IPS-18c (cell line): Measurements from ENCODE around the gene HMGB2.

Source experiments
- H3K4me3 ChIP-seq: 2 replicates; pipeline ENCODE4 v1.7.0; 2013; ENCODE audit warnings: low read depth, mild to moderate bottlenecking, low read length, moderate library complexity; ENCODE audit not compliant: insufficient read depth
- H3K9me3 ChIP-seq: one replicate; pipeline ENCODE4 v1.6.1; 2013; ENCODE audit warnings: mild to moderate bottlenecking, low read length, moderate library complexity; ENCODE audit not compliant: control insufficient read depth, insufficient read depth

HMGB2 gene

DNA sequence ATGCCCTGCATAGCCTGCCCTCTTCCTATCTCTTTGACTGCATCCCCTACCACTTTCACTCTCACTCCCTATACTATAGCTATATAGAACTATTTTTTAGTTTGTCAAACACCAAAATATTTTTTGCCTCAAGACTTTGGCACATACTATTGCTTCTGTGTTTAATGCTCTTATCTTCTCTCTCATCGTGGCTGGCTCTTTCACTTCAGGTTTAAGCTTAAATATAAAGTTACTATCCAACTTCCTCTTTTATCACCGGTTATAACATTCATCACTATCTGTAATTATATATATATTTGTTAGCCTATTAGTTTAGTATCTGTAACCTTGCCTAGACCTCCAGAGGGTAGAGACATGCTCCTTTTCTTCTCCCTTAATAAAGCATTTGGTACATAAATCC, 11.5 kb upstream of the HMGB2 start:
- H3K4me3 ChIP-seq: no peak overlapping the region

DNA sequence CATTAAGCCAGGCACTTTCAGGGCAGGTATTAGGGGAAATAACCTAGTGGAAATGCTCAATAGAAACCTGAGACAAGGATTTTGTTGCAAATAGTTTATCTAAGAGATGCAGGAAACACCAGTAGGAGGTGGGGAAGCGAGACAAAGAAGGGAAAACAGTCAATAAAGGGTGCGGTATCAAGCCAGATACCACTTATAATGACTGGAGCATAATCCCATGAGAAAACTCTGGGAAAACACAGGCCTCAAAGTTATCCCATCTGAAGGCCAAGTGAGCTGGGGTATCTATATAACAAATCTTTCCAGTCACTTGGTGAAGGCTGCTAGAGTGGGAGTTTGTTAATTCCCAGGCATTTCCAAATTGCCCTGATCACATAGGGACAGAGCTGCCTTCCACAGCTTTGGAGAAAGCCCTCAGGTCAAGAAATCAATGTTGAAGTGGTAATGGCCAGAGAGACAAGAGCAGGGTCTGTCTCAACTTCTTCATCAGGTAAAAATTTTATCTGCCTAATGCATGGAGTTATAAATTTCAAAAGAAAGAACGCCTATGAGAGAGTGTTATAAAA, 9.8 kb upstream of the HMGB2 start:
- Histone ChIP-seq H3K4me3 (no peak overlapping the region), H3K9me3 (peaks cover 2% of the 10 kb centered on the region)

More for the DNA sequence above, 11.5 kb upstream of the HMGB2 start:
- peaks cover 2% of the 10 kb centered on the region for H3K9me3 ChIP-seq

DNA sequence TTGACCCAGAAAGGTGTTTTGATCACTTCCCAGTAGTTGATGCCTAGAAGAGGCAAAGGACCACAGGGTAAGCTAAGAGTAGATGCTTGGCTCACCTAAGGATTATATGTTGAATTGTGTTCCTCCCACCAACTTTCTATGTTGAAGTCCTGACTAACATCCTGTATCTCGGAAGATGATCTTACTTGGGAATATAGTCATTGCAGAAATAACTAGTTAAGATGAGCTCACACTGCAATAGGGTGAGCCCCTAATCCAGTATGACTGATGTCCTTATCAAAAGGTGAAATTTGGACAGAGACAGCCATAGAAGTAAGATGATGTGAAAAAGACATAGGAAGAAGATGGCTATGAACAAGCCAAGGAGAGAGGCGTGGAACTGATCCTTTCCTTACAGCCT, 3.3 kb upstream of the HMGB2 start:
- Histone ChIP-seq H3K4me3 (no peak overlapping the region), H3K9me3 (no peaks in the 10 kb centered on the region)

DNA sequence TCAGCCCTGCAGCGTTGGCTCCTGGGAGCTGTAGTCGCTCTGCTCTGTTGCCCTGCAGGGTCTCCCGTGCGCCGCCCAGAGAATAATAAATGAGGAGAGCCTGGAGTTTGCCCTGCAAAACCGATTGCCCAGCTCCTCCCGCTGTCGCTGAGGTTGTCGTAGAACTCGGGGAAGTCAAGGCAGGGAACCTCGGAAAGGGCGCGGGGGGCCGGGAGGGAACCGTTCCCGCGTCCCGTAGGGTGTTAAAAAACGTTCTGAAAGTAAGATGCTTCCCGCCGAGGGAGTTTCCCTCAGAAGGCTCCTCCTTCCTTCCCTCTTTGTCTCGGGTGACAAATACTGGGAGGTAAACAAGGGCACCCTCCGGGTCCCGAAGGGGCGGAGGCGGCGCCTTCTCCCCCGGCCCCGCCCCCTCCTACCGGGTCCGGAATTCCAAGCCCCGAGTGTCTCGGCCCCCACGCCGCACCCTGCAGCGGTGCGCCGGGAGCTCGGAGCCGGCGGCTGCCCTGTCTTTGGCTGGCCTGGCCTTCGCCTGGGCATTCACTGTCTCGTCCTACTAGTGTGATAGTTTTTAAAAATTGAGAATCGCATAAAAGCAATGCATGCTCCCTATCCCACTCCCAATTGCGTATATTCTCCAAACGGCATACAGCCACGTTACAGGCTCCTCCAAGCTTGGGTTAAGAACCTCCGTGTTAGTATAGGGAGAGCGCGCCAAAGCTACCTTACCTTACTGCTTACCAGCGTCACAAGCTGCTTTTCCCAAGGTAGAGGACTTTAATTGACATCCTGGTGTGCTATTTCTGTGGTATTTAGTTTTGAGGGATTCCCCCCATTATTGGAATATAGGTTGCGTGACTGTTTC, 964 bp upstream of the HMGB2 start:
- peak overlapping the region; percentile 67 for H3K4me3 ChIP-seq
- no peaks in the 10 kb centered on the region for H3K9me3 ChIP-seq

DNA sequence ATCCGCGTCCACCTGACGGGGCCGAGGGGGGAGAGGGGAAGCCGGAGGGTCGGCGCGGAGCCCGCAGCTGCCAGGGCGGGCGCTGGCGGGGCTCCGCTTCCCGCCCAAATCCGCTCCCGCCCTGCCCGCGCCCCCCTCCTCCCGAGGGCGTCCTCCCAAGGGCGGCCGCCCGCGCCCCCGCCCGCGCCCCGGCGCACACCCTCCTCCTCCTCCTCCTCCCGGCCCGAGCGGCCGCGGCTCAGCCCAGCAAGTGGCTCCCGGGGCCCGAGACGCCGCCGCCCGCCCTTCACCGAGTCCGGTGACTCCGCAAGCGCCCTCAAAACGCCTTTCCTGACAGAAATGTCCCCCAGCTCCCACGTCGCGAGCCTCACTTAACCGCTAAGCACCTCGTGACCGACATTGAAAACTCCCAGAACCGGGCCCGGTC, 487 bp downstream of the HMGB2 start:
- no peaks in the 10 kb centered on the region for H3K9me3 ChIP-seq
- H3K4me3 ChIP-seq: peak overlapping the region; percentile 90

DNA sequence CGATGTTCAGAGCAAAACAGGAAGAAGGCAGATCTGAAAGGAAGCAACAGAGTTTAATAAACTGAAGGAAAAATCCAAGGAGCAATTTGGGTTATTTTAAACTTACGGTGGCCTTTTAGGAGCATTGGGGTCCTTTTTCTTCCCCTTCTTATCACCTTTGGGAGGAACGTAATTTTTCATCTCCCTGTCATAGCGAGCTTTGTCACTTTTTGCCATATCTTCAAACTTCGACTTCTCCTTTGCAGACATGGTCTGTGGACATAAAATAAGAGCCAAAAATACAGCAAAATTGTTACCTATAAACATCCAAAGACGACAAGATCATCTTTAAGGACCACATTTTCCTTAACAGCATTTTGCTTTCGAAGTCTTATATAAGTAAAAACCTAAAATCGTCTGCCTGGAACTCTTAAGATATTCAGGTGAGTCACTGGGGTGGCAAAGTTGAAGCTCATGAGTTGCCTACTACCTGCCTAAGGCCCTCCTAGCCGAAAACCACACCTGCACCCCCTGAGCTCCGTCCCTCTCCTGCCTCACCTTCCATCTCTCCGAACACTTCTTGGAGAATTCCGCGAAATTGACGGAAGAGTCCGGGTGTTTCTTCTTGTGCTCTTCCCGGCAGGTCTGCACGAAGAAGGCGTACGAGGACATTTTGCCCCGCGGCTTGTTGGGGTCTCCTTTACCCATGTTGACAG, 1.0 kb downstream of the HMGB2 start:
- Histone ChIP-seq H3K9me3 (no peaks in the 10 kb centered on the region), H3K4me3 (peak overlapping the region; percentile 90)

DNA sequence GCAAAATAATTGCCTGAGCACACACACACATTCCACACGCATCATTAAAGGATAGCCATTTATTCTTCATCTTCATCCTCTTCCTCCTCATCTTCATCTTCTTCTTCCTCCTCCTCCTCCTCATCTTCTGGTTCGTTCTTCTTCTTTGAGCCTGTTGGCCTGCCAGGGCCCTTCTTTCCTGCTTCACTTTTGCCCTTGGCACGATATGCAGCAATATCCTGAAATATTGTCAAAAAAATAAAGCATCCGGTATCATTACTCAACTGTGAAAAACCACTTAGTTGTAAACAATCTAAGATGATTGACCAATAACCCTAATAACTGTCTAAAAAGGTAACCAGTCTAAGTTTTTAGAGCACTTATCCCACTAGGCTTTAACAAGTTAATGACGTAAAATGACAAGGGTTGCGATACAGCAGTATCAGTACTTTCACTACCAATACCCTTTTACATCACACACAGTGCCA, 2.1 kb downstream of the HMGB2 start:
- no peak overlapping the region for H3K4me3 ChIP-seq
- H3K9me3 ChIP-seq: no peaks in the 10 kb centered on the region

DNA sequence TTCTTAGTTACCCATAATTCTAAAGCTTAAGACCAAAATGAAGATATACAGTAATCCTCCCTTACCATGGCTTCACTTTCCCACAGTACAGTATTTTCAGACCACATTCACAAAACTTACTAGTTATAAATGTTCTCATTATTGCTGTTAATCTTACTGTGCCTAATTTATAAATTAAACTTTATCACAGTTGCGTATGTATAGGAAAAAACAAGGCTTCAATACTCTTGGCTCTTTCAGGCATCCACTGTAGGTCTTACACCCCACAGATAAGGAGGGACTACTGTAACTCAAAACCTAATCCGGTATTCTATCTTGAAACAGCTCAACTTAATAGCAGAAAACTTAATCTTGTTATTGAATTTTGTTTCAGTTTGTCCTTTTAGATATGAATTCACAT, 3.6 kb downstream of the HMGB2 start:
- no peaks in the 10 kb centered on the region for H3K9me3 ChIP-seq

DNA sequence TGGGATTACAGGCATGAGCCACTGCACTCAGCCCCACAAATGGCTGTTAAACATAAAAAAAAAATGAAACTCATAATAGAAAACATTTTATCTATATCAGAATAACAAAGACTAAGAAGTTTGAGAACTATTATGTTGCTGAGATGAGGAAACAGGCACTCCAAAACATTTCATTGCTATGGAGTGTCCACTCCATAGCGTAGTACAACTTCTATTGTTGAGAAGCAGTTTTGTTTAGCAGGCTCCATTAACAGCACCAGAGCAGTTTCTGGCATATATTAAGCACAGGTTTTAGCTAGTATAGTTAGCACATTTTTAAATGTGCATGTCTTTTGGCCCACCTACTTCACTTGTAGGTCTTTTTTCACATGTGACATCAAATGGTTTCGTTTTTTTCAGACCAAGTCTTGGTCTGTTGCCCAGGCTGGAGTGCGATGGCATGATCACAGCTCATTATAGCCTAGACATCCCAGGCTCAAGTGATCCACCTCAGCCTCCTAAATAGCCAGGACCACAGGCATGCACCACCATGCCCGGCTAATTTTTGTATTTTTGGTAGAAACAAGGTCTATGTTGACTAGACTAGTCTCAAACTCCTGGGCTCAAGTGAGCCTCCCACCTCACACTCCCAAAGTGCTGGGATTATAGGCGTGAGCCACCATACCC, 5.8 kb downstream of the HMGB2 start:
- H3K9me3 ChIP-seq: no peaks in the 10 kb centered on the region
- no peak overlapping the region for H3K4me3 ChIP-seq

More for the DNA sequence above, 3.6 kb downstream of the HMGB2 start:
- H3K4me3 ChIP-seq: no peak overlapping the region

DNA sequence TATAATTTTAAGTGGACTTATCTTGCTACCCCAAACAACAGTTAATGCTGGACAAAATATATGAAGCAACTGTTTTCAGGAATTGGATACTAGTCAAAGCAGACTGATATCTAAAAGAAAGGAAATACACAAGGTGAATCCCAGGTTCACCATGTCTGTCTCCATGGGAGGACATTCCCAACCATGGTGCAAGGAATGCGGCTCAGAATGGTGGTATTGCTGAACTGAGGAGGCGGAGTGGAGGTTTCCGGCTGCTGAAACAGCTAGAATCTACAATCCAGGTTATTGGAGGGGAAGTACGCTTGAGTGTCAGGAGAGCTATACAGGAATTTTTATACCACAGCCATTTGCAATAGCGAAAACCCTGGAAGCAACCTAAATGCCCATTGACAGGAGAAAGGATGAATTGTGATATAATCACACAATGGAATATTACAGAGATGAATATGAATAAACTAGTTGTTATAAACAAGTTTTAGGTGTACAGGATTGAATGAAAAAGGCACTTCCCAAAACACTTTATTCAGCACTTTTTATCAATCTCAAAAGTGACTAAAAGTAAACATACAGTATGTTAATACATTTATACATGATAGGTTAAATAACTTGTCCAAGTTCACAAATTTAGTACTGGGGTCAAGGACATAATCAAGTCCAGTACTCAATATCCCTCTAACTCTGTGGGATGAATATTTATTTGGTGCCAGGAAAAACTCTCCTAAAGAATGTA, 9.0 kb downstream of the HMGB2 start:
- no peaks in the 10 kb centered on the region for H3K9me3 ChIP-seq
- no peak overlapping the region for H3K4me3 ChIP-seq

DNA sequence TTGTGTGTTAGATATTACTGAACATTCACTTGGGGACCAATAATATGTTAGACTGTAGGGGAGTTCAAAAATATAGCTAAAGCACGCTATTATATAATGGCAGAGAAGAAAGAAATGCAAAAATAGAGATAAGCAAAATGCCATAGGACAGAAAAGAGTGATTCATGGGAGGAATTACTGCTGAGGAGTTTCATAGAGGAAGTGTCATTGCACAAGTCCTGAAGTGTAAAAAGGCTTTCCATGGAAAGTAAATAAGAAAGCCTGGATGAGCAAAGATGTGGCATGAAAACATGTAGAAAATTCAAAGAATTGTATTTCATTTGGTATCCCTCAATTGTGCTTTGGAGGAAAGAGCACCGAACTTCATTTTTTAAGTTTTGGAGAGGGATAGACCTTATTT, 14.5 kb downstream of the HMGB2 start:
- H3K4me3 ChIP-seq: no peak overlapping the region
- H3K9me3 ChIP-seq: no peaks in the 10 kb centered on the region

DNA sequence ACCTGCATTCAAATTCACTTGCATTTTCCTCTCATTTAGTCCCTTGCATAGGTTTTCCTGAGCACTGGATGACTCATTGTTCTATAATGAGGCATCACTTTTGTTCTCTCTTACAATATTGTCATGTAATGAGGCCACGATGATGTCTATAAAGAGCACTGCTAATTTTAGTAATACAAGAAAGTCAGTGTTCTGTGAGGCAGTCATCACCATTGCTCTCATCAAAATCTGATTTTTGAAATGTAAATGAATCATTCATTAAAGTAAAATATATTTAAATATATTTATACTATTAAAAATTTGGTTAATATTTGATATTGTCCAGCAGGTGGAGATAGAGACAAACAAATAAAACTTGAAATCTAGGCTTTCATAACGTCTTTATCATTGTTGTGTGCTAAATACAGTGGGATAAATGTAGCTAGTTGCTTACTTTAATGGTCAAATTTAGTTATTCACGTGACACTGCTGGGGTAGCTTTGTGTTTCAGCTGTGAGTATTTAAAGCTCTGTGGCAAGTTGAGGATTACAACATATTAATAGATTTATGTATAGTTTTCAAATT, 15.4 kb downstream of the HMGB2 start:
- H3K9me3 ChIP-seq: no peaks in the 10 kb centered on the region
- no peak overlapping the region for H3K4me3 ChIP-seq

DNA sequence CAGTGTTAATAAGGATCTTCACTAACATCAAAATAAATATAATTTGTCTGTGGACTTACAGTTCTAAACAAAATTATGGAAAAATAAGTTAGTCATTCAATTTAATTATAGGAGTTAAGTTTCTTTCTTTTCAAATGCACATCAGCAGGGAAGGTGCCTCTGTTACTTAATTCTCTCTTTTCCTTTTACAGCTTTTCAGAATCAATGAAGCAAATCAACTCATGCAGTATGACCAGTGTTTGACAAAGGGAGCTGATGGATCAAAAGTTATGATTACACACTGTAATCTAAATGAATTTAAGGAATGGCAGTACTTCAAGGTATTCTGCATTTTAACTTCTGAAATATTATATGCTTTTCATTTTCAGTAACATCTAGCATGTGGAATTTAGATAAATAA, 15.9 kb downstream of the HMGB2 start:
- Histone ChIP-seq H3K4me3 (no peak overlapping the region), H3K9me3 (no peaks in the 10 kb centered on the region)

DNA sequence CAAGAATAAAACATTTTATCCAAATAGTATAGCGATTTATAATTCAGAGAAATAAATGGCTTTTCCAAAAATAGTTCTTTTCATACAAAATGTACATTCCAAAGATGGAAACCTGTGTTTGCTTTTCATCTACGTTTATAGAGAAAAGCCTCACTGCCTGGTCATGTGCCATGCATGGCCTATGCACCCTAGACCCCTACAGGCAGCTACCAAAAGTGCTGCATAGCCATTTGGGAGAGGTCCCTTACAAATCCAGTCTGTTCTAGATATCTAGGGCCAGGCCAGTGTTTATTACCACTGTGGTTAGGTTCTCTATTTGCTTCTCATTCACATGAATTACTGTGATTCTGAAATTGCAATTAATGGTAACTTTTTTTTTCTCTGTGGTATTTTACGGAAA, 17.2 kb downstream of the HMGB2 start:
- Histone ChIP-seq H3K4me3 (no peak overlapping the region), H3K9me3 (no peaks in the 10 kb centered on the region)

DNA sequence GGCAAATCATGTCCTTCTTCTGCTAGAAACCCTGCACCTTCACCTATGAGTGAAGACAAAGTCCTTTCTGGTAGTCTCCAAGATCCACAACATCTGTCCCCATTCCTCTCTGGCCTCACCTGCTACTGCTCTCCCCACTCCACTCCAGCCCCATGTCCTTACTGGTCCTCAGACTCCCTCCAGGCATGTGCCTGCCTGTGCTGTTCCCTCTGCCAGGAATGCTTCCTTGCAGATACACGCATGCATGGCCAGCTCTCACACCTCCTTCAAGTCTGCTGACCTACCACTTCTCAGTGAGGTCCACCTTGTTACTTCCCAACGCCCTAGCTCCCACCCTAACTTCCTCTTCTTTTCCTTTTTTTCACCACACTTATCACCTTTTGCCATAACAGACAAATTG, 18.1 kb downstream of the HMGB2 start:
- no peak overlapping the region for H3K4me3 ChIP-seq
- H3K9me3 ChIP-seq: no peaks in the 10 kb centered on the region

DNA sequence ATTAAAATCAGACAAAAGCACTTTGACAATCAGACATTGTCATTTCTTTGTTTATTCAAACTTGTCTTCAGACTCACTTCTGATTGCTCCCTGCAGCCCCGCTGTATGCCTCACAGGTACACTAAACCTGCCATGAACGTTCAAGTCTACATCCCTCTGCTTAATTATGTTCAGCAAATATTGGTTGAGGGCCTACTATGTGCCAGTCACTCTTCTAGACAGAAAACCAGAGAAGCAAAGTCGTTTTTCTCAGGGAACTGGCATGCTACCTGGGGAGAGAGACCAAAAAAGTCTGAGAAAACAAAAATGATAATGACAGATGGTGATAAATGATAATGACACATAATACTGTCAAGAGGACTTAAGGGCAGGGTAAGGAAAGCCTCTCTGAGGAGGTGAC, 19.4 kb downstream of the HMGB2 start:
- no peak overlapping the region for H3K4me3 ChIP-seq
- H3K9me3 ChIP-seq: no peaks in the 10 kb centered on the region

DNA sequence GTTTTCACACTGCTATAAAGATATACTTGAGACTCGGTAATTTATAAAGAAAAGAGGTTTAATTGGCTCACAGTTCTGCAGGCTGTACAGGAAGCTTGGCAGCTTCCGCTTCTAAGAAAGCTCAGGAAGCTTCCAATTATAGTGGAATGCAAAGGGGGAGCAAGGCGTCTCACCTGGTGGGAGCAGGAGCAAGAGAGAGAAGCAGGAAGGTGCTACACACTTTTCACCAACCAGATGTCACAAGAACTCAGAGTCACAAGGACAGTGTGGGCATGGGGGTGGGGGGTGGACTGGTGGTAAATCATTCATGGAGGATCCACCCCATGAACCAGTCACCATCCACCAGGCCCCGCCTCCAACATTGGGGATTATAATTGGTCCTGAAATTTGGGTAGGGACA, 22.8 kb downstream of the HMGB2 start:
- no peaks in the 10 kb centered on the region for H3K9me3 ChIP-seq

More for the DNA sequence above, 22.8 kb downstream of the HMGB2 start:
- H3K4me3 ChIP-seq: no peak overlapping the region
